ENCODE data around the gene FBXO46. TPM values are rescaled to one million over a fixed set of nuclear protein-coding genes. Genes with fewer than 3 reads are reported as not detected.

Gene FBXO46
- total RNA-seq, 1 donor from 2014 or later, result 29.9 TPM

GRCh38 chr19:45663800-45664199, 66.9 kb downstream of the FBXO46 start:
- H3K36me3 Mint-ChIP-seq (ENCODE audit: low read depth, unreplicated experiment), result peaks cover 7% of the 10 kb centered on the region
- TF ChIP-seq CTCF (IDR thresholded peaks at IDR 0.05; ENCODE audit: unreplicated experiment), result no peak

GRCh38 chr19:45660636-45661035, 70.1 kb downstream of the FBXO46 start:
- TF ChIP-seq CTCF (IDR thresholded peaks at IDR 0.05; ENCODE audit: unreplicated experiment), result no peak

More at GRCh38 chr19:45663800-45664199, 66.9 kb downstream of the FBXO46 start:
- H3K4me1 Mint-ChIP-seq (ENCODE audit: unreplicated experiment), result peaks cover 25% of the 10 kb centered on the region
- DNase-seq (ENCODE audit: low spot score), result no peak
- peaks cover 20% of the 10 kb centered on the region for H3K27me3 Mint-ChIP-seq (ENCODE audit: unreplicated experiment)
- H3K4me3 Mint-ChIP-seq (ENCODE audit: unreplicated experiment), result no peak overlapping the region
- H3K27ac Mint-ChIP-seq (ENCODE audit: unreplicated experiment), result no peak overlapping the region
- H3K9me3 Mint-ChIP-seq (ENCODE audit: unreplicated experiment), result no peaks in the 10 kb centered on the region

More at GRCh38 chr19:45660636-45661035, 70.1 kb downstream of the FBXO46 start:
- no peak for DNase-seq (ENCODE audit: low spot score)
- H3K36me3 Mint-ChIP-seq (ENCODE audit: low read depth, unreplicated experiment), result peaks cover 8% of the 10 kb centered on the region
- H3K9me3 Mint-ChIP-seq (ENCODE audit: unreplicated experiment), result no peaks in the 10 kb centered on the region
- peaks cover 7% of the 10 kb centered on the region for H3K27me3 Mint-ChIP-seq (ENCODE audit: unreplicated experiment)
- H3K4me3 Mint-ChIP-seq (ENCODE audit: unreplicated experiment), result no peak overlapping the region
- no peak overlapping the region for H3K27ac Mint-ChIP-seq (ENCODE audit: unreplicated experiment)
- peaks cover 10% of the 10 kb centered on the region for H3K4me1 Mint-ChIP-seq (ENCODE audit: unreplicated experiment)

Small RNA genes lying within 50 kb of the gene (microRNA-seq; reads per million reads assigned to microRNA genes)
- gene MIR642A (ENCODE audit: unreplicated experiment) (not detected), gene MIR642B (ENCODE audit: unreplicated experiment) (not detected)

Other genes starting within 250 kb of the FBXO46 start
- gene RTN2, start 233.8 kb downstream of the FBXO46 start, total RNA-seq (ENCODE audit: unreplicated experiment), result 25.3 TPM
- 0.33 TPM for gene PPM1N, start 232.5 kb downstream of the FBXO46 start, total RNA-seq (ENCODE audit: unreplicated experiment)
- gene VASP, start 223.4 kb downstream of the FBXO46 start, total RNA-seq (ENCODE audit: unreplicated experiment), result 246 TPM
- 13.4 TPM for gene OPA3, start 146.1 kb downstream of the FBXO46 start, total RNA-seq (ENCODE audit: unreplicated experiment)
- 13.5 TPM for gene GPR4, start 128.7 kb downstream of the FBXO46 start, total RNA-seq (ENCODE audit: unreplicated experiment)
- gene EML2, start 91.5 kb downstream of the FBXO46 start, total RNA-seq (ENCODE audit: unreplicated experiment), result 20.3 TPM
- 1.6 TPM for gene GIPR, start 62.7 kb downstream of the FBXO46 start, total RNA-seq (ENCODE audit: unreplicated experiment)
- 479 TPM for gene SNRPD2, start 38.9 kb downstream of the FBXO46 start, total RNA-seq (ENCODE audit: unreplicated experiment)
- gene QPCTL, start 38.2 kb downstream of the FBXO46 start, total RNA-seq (ENCODE audit: unreplicated experiment), result 10.6 TPM
- not detected for gene MEIOSIN, start 2.5 kb upstream of the FBXO46 start, total RNA-seq (ENCODE audit: unreplicated experiment)
- 21.9 TPM for gene SIX5, start 38.4 kb upstream of the FBXO46 start, total RNA-seq (ENCODE audit: unreplicated experiment)
- 80.3 TPM for gene DMPK, start 51.6 kb upstream of the FBXO46 start, total RNA-seq (ENCODE audit: unreplicated experiment)
- 95.3 TPM for gene DMWD, start 61.9 kb upstream of the FBXO46 start, total RNA-seq (ENCODE audit: unreplicated experiment)
- 0.28 TPM for gene RSPH6A, start 84.4 kb upstream of the FBXO46 start, total RNA-seq (ENCODE audit: unreplicated experiment)
- 70.7 TPM for gene SYMPK, start 132.3 kb upstream of the FBXO46 start, total RNA-seq (ENCODE audit: unreplicated experiment)
- 1.1 TPM for gene FOXA3, start 133.4 kb upstream of the FBXO46 start, total RNA-seq (ENCODE audit: unreplicated experiment)
- gene IRF2BP1, start 155.2 kb upstream of the FBXO46 start, total RNA-seq (ENCODE audit: unreplicated experiment), result 17.6 TPM
- 9.0 TPM for gene MYPOP, start 171.7 kb upstream of the FBXO46 start, total RNA-seq (ENCODE audit: unreplicated experiment)
- not detected for gene NANOS2, start 183.9 kb upstream of the FBXO46 start, total RNA-seq (ENCODE audit: unreplicated experiment)
- gene NOVA2, start 243.0 kb upstream of the FBXO46 start, total RNA-seq (ENCODE audit: unreplicated experiment), result 86.0 TPM

Data from endothelial cell (in vitro differentiated cells).